Frontal cortex (tissue), 4 donors: ENCODE data around the gene CCDC15. TPM values are rescaled to one million over a fixed set of nuclear protein-coding genes. Genes with fewer than 3 reads are reported as not detected.
"Not testable (repeated sequence)": the region's sequence is repeated elsewhere in the genome, so short reads cannot be mapped to it uniquely, and the experiment has no call there.

Source experiments
- DNase-seq, 2 donors: peaks; one replicate each; pipeline ENCODE4 v3.0.0; 2012; ENCODE audit warnings: low spot score in 2 of 2
- FAIRE-seq: peaks from 2 replicates; lab custom pipeline; 2012; peaks lifted over from hg19 to GRCh38; lab: Jason Lieb, UNC
- total RNA-seq: library from RNA; depleted of rRNA; stranded (reverse); fragments of >200 nt; gene quantifications from one replicate; pipeline ENCODE4 v1.2.3, GENCODE V29; 2014
- donor health status: control.
- donor health status: control.
- donor health status: control.

The CCDC15 gene
- total RNA-seq, 1 donor from 2014 or later, result 3.7 TPM

- FAIRE-seq (no peak), DNase-seq (no peak)
These were observed 28.0 kb downstream of the CCDC15 start for GRCh38 chr11:124982043-124982442.

DNA sequence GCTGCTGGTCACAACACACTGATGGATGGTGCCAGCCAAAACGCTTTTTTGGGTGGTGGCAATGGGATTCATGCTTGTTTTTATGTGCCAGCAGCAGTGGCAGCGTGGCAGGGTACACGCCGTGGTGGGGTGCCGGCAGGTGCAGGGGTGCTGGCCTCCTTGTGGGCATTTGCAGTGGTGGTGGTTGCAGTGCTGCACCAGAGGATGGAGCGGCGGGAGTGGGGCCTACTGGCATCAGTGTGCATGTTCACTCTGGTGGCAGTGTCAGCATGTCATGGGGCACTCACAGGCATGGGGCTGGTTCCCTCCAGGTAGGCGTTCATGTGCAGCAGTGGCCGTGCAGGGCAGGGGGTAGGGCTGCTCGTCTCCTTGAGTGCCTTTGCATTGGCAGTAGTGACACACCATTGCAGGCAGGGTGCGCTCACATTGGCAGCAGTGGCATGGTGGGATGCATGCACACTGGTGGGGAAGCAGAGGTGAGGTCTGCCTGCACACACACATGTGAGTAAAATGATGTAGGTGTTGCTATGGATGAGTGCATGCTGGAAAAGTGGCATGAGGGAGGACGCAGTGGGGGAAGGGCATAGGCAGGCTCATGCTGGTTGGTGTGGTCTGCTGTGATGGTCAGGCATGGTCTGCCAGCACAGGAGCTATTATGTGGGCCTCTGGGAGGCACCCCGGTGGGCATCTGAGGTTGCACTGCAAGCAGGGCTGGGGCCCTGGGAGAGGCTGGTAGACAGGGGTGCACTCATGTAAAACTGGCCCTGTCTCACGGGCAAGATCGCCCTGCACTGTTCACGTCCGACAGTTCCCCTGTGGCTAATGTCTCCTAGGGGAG is 29.9 kb downstream of the CCDC15 start:
- no peak for FAIRE-seq

DNA sequence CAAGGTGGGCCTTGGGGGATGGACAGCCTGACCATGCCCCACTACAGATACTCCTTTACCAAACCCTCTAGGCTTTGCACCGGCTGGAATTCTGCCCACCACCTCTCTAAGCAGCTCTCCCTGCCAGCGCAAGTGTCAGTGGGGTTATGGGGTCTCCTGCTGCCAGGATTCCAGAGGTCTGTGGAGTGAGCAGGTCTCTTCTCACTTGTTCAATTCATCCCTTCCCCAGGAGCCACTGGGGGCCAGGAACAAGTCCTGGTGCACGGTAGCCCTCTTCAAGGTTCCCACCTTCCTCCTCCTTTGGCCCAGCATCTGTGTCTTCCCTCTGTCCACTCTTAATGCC is 30.5 kb downstream of the CCDC15 start:
- DNase-seq (no peak), FAIRE-seq (no peak)

More for the DNA sequence above, 29.9 kb downstream of the CCDC15 start:
- no peak for DNase-seq

GRCh38 chr11:124987096-124987495 is 33.1 kb downstream of the CCDC15 start:
- FAIRE-seq (no peak), DNase-seq (peak in 1 of 2 donors; percentile 14)

DNA sequence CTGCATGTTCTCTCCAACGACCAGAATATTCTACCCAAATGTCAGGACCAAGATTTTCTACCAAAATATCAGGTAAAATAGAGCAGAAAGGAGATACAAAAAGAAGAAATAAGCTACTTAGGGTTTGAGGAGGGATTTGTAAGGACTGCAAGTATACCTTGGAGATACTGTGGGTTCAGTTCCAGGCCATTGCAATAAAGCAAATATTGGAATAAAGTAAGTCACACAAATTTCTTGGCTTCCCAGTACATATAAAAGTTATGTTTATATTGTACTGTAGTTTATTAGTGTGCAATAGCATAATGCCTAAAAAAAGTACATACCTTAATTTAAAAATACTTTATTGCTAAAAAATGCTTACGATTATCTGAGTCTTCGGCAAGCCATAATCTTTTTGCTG is 34.1 kb downstream of the CCDC15 start:
- FAIRE-seq (no peak), DNase-seq (no peak)

- FAIRE-seq (no peak), DNase-seq (no peak)
These were observed 47.2 kb downstream of the CCDC15 start for GRCh38 chr11:125001079-125001778.

DNA sequence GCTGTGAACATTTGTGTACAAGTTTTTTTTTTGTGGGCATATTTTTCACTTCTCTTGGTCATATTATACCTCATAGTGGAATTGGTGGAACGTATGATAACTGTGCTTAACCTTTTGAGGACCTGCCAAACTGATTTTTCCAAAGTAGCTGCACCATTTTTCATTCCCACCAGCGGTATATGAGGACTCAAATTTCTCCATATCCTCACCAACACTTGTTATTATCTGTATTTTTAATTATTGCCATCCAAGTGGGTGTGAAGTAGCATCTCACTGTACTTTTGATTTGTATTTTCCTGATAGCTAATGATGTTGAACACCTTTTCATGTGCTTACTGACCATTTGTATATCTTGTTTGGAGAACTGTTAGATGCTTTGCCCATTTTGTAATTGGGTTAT is 47.8 kb downstream of the CCDC15 start:
- FAIRE-seq (no peak), DNase-seq (no peak)

- no peak for DNase-seq
These were observed 51.5 kb downstream of the CCDC15 start for GRCh38 chr11:125005491-125005890.

GRCh38 chr11:125016413-125016812 is 62.4 kb downstream of the CCDC15 start:
- no peak for FAIRE-seq
- DNase-seq, result no peak

More at GRCh38 chr11:125005491-125005890, 51.5 kb downstream of the CCDC15 start:
- no peak for FAIRE-seq

GRCh38 chr11:125020342-125020741 is 66.3 kb downstream of the CCDC15 start:
- no peak for DNase-seq
- no peak for FAIRE-seq

DNA sequence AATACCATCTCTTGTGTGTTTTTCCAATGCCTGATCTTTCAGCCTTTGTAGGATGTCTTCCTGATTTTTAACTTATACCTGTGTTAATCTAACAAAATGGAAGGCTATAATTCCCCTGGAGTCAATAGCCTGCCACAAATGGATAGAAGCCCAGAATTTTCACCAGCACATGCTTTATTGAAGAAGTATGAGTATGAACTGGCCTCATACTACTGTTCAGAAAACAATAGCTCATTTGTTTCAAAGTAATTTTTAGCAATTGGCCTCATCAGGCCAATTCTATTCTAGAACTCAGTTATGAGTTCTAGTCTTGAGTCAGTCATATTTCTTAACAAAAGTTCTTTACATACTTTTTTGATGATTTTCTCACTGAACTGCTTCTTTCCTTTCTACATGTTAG is 68.5 kb downstream of the CCDC15 start:
- no peak for DNase-seq
- no peak for FAIRE-seq

DNA sequence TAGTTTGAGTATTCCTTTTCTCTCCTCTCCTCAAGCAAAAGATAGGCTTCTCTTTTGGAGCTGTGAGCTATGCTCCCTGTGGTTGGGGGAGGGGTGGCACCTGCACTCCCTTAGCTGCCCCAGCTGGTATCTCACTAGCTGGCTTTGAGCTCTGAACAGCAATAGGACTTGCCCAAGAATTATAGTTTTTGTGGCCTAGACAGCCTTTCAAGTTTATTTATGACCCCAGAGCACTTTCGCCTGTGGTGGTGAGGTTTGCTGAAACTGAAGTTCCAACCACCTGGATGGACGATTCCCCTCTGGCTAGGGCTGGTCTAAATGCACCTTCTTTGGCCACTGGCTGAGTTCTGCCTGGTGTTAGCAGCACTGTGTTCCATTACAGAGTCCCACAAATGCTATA is 72.0 kb downstream of the CCDC15 start:
- DNase-seq (no peak), FAIRE-seq (no peak)

DNA sequence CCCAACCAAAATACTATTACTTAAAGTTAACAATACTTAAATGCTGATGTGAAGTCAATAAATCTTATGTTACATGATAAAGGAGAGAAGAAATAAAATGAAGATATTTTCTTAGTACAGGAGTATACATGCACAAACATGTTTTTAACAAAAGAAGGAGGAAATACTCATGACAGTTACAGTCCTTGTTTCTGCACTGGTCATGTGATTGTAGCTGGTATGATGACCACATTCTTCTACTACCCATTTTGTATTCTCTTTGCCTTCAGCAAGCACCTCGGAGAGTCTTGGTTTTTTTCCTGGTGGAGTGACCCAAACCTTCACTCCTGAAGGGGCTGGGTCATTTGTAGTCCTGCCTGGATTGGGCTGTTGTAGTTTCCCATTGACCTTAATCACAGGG is 75.4 kb downstream of the CCDC15 start:
- FAIRE-seq, result not testable (repeated sequence)

GRCh38 chr11:125036933-125037332 is 82.9 kb downstream of the CCDC15 start:
- DNase-seq (no peak), FAIRE-seq (no peak)

More for the DNA sequence above, 75.4 kb downstream of the CCDC15 start:
- DNase-seq, result not testable (repeated sequence)

DNA sequence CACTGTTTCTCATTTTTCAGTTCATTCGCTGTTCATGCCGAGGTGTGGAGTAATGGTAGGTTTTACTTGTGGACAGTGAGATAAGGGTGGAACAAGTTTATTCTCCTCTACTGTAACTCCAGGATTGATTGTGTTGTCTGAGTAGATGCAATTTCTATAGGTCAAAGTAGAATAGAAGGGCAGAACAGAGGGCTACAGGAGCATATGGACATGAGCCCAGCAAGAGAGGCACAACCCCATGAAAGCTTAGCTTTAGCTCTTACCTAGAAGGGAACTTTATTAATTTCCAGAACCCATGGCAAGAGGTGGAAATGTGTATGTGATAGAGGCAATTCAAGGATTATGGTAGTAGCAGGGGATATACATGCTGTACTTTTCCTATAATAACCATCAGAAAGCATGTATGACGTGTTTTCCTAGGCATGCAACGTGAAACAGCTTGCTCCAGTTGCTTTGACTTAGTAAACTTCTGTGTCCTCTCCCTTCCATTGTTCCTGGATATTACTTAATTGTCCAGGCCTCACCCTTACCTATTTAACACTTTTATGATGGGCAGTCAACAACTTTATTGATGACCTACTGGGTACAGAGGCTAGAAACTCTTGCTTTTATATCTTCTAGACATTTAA is 95.3 kb downstream of the CCDC15 start:
- no peak for DNase-seq
- no peak for FAIRE-seq

GRCh38 chr11:125052047-125052446 is 98.0 kb downstream of the CCDC15 start:
- FAIRE-seq (no peak), DNase-seq (no peak)

- FAIRE-seq (no peak), DNase-seq (no peak)
These were observed 99.2 kb downstream of the CCDC15 start for GRCh38 chr11:125053167-125053566.

- FAIRE-seq, result no peak
- DNase-seq, result no peak
These were observed 101.2 kb downstream of the CCDC15 start for GRCh38 chr11:125055107-125055715.

GRCh38 chr11:125056111-125056510 is 102.1 kb downstream of the CCDC15 start:
- DNase-seq, FAIRE-seq: not testable (repeated sequence)

- no peak for DNase-seq
- no peak for FAIRE-seq
These were observed 103.1 kb downstream of the CCDC15 start for GRCh38 chr11:125056931-125057692.
